ENCODE measurements around the gene DVL2.

DVL2 gene

DNA sequence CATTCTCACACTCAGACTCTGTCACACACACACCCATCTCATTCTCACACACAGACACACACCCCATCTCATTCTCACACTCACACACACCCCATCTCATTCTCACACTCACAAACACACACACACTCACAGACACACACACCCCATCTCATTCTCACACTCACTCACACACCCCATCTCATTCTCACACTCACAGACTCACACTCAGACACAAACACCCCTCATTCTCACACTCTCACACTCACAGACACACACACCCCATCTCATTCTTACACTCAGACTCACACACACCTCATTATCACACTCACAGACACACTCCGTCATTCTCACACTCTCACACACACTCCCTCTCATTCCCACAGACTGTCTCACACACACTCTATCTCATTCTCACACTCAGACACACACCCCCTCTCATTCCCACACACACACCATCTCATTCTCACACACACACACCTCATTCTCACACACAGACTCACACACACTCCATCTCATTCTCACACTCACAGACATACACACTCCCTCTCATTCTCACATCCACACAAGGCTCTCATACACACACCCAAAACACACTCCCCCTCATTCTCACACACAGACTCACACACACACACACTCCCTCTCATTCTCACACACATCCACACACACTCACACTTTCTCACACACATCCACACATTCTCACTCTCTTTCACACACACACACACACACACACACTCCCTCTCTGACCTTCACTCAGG is 58.0 kb downstream of the DVL2 start:
- no peaks in the 10 kb centered on the region for H3K36me3 ChIP-seq (ENCODE audit: control insufficient read depth, insufficient read depth, low read length)

More for the DNA sequence above, 58.0 kb downstream of the DVL2 start:
- WGBS, 2 experiments (ENCODE audit: insufficient coverage in 2 of 2) = 82 to 89% methylated on average over 1 of the region's 1 CpG
- Histone ChIP-seq H3K4me3 (ENCODE audit: extremely low read depth, insufficient read depth, low read length, poor library complexity, severe bottlenecking) (peak overlapping the region; percentile 51), H3K9me3 (ENCODE audit: control insufficient read depth, low read length) (no peaks in the 10 kb centered on the region), H3K27ac (ENCODE audit: low read depth, low read length, severe bottlenecking) (no peak overlapping the region), H3K4me1 (ENCODE audit: control insufficient read depth, insufficient read depth, low read length, poor library complexity, severe bottlenecking) (peaks cover 4% of the 10 kb centered on the region)

All from mesodermal cell (in vitro differentiated cells).